ENCODE measurements around the gene SPATS2L.

Gene SPATS2L

GRCh38 chr2:200359552-200359951, 53.1 kb downstream of the SPATS2L start:
- Histone ChIP-seq H3K9ac (ENCODE audit: low read length) (no peak overlapping the region), H3F3A (ENCODE audit: insufficient read depth) (no peaks in the 10 kb centered on the region), H3K36me3 (ENCODE audit: low read length) (no peaks in the 10 kb centered on the region), H3K79me2 (ENCODE audit: insufficient read depth, low read length) (no peaks in the 10 kb centered on the region), H3K27ac (ENCODE audit: low read depth, low read length) (no peak overlapping the region), H3K27me3 (ENCODE audit: low read length) (no peaks in the 10 kb centered on the region), H3K9me3 (ENCODE audit: insufficient read depth, low read length) (no peaks in the 10 kb centered on the region), H3K4me2 (ENCODE audit: low read depth, low read length, poor library complexity, severe bottlenecking) (no peak overlapping the region), H3K9me2 (replicated peaks; ENCODE audit: insufficient read depth, low read length) (no peaks in the 10 kb centered on the region), H3K4me3 (ENCODE audit: insufficient read depth, low read length, poor library complexity, severe bottlenecking) (no peak overlapping the region), H2AFZ (ENCODE audit: low read depth, low read length, severe bottlenecking) (no peak overlapping the region), H4K20me1 (ENCODE audit: low read depth, low read length) (no peaks in the 10 kb centered on the region)
- TF ChIP-seq CTCF (IDR thresholded peaks at IDR 0.05; ENCODE audit: insufficient read depth, low read length, poor library complexity, severe bottlenecking) (no peak), EZH2phosphoT487 (conservative IDR thresholded peaks at IDR 0.05; ENCODE audit: low read length) (no peak)

GRCh38 chr2:200360364-200360763, 53.9 kb downstream of the SPATS2L start:
- H3K27ac ChIP-seq (ENCODE audit: low read depth, low read length), result no peak overlapping the region
- H3F3A ChIP-seq (ENCODE audit: insufficient read depth), result no peaks in the 10 kb centered on the region
- TF ChIP-seq CTCF (IDR thresholded peaks at IDR 0.05; ENCODE audit: insufficient read depth, low read length, poor library complexity, severe bottlenecking) (no peak), EZH2phosphoT487 (conservative IDR thresholded peaks at IDR 0.05; ENCODE audit: low read length) (no peak)
- no peaks in the 10 kb centered on the region for H3K79me2 ChIP-seq (ENCODE audit: insufficient read depth, low read length)
- H3K9ac ChIP-seq (ENCODE audit: low read length), result no peak overlapping the region
- no peak overlapping the region for H3K4me2 ChIP-seq (ENCODE audit: low read depth, low read length, poor library complexity, severe bottlenecking)
- no peaks in the 10 kb centered on the region for H3K9me3 ChIP-seq (ENCODE audit: insufficient read depth, low read length)
- no peaks in the 10 kb centered on the region for H3K36me3 ChIP-seq (ENCODE audit: low read length)
- H2AFZ ChIP-seq (ENCODE audit: low read depth, low read length, severe bottlenecking), result no peak overlapping the region
- no peak overlapping the region for H3K4me3 ChIP-seq (ENCODE audit: insufficient read depth, low read length, poor library complexity, severe bottlenecking)
- no peaks in the 10 kb centered on the region for H4K20me1 ChIP-seq (ENCODE audit: low read depth, low read length)
- no peaks in the 10 kb centered on the region for H3K9me2 ChIP-seq (replicated peaks; ENCODE audit: insufficient read depth, low read length)
- no peaks in the 10 kb centered on the region for H3K27me3 ChIP-seq (ENCODE audit: low read length)

GRCh38 chr2:200362202-200362917, 55.9 kb downstream of the SPATS2L start:
- no peaks in the 10 kb centered on the region for H3K27me3 ChIP-seq (ENCODE audit: low read length)
- H3F3A ChIP-seq (ENCODE audit: insufficient read depth), result no peaks in the 10 kb centered on the region
- H3K4me2 ChIP-seq (ENCODE audit: low read depth, low read length, poor library complexity, severe bottlenecking), result no peak overlapping the region
- H3K9me2 ChIP-seq (replicated peaks; ENCODE audit: insufficient read depth, low read length), result no peaks in the 10 kb centered on the region
- H3K9me3 ChIP-seq (ENCODE audit: insufficient read depth, low read length), result no peaks in the 10 kb centered on the region
- H3K9ac ChIP-seq (ENCODE audit: low read length), result no peak overlapping the region
- no peak overlapping the region for H2AFZ ChIP-seq (ENCODE audit: low read depth, low read length, severe bottlenecking)
- no peaks in the 10 kb centered on the region for H3K36me3 ChIP-seq (ENCODE audit: low read length)
- no peaks in the 10 kb centered on the region for H4K20me1 ChIP-seq (ENCODE audit: low read depth, low read length)
- no peak overlapping the region for H3K27ac ChIP-seq (ENCODE audit: low read depth, low read length)
- no peak overlapping the region for H3K4me3 ChIP-seq (ENCODE audit: insufficient read depth, low read length, poor library complexity, severe bottlenecking)
- H3K79me2 ChIP-seq (ENCODE audit: insufficient read depth, low read length), result no peaks in the 10 kb centered on the region
- no peak for TF ChIP-seq CTCF (IDR thresholded peaks at IDR 0.05; ENCODE audit: insufficient read depth, low read length, poor library complexity, severe bottlenecking)
- TF ChIP-seq EZH2phosphoT487 (conservative IDR thresholded peaks at IDR 0.05; ENCODE audit: low read length), result no peak
